SU-DHL-6 (cell line): ENCODE measurements around the gene SLC35C1.
A peak's percentile ranks its signal among the peaks of the same experiment; 100 is the strongest.

Experiments
- H2AFZ ChIP-seq: fragments of 200-600 bp; sonication (generic); 2 replicates; pipeline ENCODE4 v1.6.1; 2014; ENCODE audit warnings: low read depth, mild to moderate bottlenecking, moderate library complexity, mixed read lengths, antibody characterized with exemption, low read length; ENCODE audit not compliant: severe bottlenecking
- H3F3A ChIP-seq: fragments of 200-600 bp; shearing (Covaris generic); 2 replicates; pipeline ENCODE4 v1.6.0; 2016; ENCODE audit warnings: antibody characterized with exemption, mild to moderate bottlenecking; ENCODE audit not compliant: insufficient read depth
- H3K27ac ChIP-seq: fragments of 200-600 bp; sonication (generic); 2 replicates; pipeline ENCODE4 v1.5.1; 2016; ENCODE audit warnings: low read depth, mild to moderate bottlenecking, low read length, moderate library complexity, mixed read lengths
- H3K27me3 ChIP-seq: fragments of 200-600 bp; sonication (generic), shearing (Covaris generic); 2 replicates; pipeline ENCODE4 v1.6.0; 2014; ENCODE audit warnings: mild to moderate bottlenecking, low read length
- H3K36me3 ChIP-seq: fragments of 200-600 bp; sonication (generic); 2 replicates; pipeline ENCODE4 v1.6.1; 2014; ENCODE audit warnings: mild to moderate bottlenecking, low read length, mixed read lengths
- H3K4me2 ChIP-seq: fragments of 300-600, 200-600 bp; shearing (Covaris generic), sonication (generic); 2 replicates; pipeline ENCODE4 v1.6.0; 2014; ENCODE audit warnings: low read length, low read depth, mild to moderate bottlenecking; ENCODE audit not compliant: poor library complexity, severe bottlenecking
- H3K4me3 ChIP-seq: fragments of 200-600 bp; sonication (generic); 2 replicates; pipeline ENCODE4 v1.5.1; 2014; ENCODE audit warnings: antibody characterized with exemption, low read length, mild to moderate bottlenecking, mixed read lengths; ENCODE audit not compliant: insufficient read depth, poor library complexity, severe bottlenecking
- H3K79me2 ChIP-seq: fragments of 200-600 bp; sonication (generic); 2 replicates; pipeline ENCODE4 v1.6.1; 2014; ENCODE audit warnings: mild to moderate bottlenecking, low read length, moderate library complexity; ENCODE audit not compliant: insufficient read depth
- H3K9ac ChIP-seq: fragments of 200-600 bp; sonication (generic); 2 replicates; pipeline ENCODE4 v1.7.0; 2014; ENCODE audit warnings: mild to moderate bottlenecking, low read length
- H3K9me2 ChIP-seq: fragments of 200-600 bp; sonication (generic); replicated peaks from 2 replicates; pipeline ENCODE4 v1.6.1; 2014; ENCODE audit warnings: low read length; ENCODE audit not compliant: insufficient read depth
- H3K9me3 ChIP-seq: fragments of 200-600 bp; sonication (generic); 2 replicates; pipeline ENCODE4 v1.6.1; 2014; ENCODE audit warnings: low read length, mixed read lengths; ENCODE audit not compliant: insufficient read depth
- H4K20me1 ChIP-seq: fragments of 200-600 bp; sonication (generic); 2 replicates; pipeline ENCODE4 v1.6.1; 2014; ENCODE audit warnings: low read depth, mild to moderate bottlenecking, antibody characterized with exemption, low read length, moderate library complexity, mixed read lengths
- CTCF ChIP-seq: fragments of 200-600 bp; sonication (generic); IDR thresholded peaks from one replicate; pipeline ENCODE4 v1.5.1; 2017; ENCODE audit warnings: antibody characterized with exemption, mild to moderate bottlenecking, low read length, moderate library complexity; ENCODE audit not compliant: insufficient read depth, poor library complexity, severe bottlenecking
- EZH2phosphoT487 ChIP-seq: fragments of 200-600 bp; sonication (generic), shearing (Covaris generic); conservative IDR thresholded peaks from 2 replicates; pipeline ENCODE4 v1.6.1; 2018; ENCODE audit warnings: mild to moderate bottlenecking, antibody characterized with exemption, low read length, moderate library complexity, mixed read lengths

The SLC35C1 gene

GRCh38 chr11:45804761-45805304 lies at the start of gene SLC35C1:
SLC35C1 (plus strand) TSS chr11:45805149; CDS start chr11:45805802, 653 bp downstream.
- Histone ChIP-seq H3K9me3 (no peaks in the 10 kb centered on the region), H3K4me2 (peak within 1 kb of the TSS; percentile 99), H3K79me2 (peaks cover 5% of the 10 kb centered on the region; the same call in 1 of the 2 replicates), H3K36me3 (no peaks in the 10 kb centered on the region), H3K27me3 (no peaks in the 10 kb centered on the region), H3F3A (no peaks in the 10 kb centered on the region), H3K9ac (peak within 1 kb of the TSS; percentile 80), H2AFZ (peak within 1 kb of the TSS; percentile 99), H3K9me2 (no peaks in the 10 kb centered on the region), H3K27ac (no peak within 1 kb of the TSS), H4K20me1 (no peaks in the 10 kb centered on the region), H3K4me3 (peak within 1 kb of the TSS; percentile 96)
- TF ChIP-seq EZH2phosphoT487 (no peak), CTCF (no peak)

- no peak overlapping the region for H3K9ac ChIP-seq
- no peaks in the 10 kb centered on the region for H3K27me3 ChIP-seq
Measured at GRCh38 chr11:45755281-45755859, 49.6 kb upstream of the SLC35C1 start.

GRCh38 chr11:45756384-45757010 lies 48.5 kb upstream of the SLC35C1 start:
- no peak for TF ChIP-seq EZH2phosphoT487
- TF ChIP-seq CTCF: no peak
- H3K9ac ChIP-seq: no peak overlapping the region
- H4K20me1 ChIP-seq: no peaks in the 10 kb centered on the region
- H3K36me3 ChIP-seq: no peaks in the 10 kb centered on the region
- H3K27me3 ChIP-seq: no peaks in the 10 kb centered on the region
- no peaks in the 10 kb centered on the region for H3K9me2 ChIP-seq
- no peak overlapping the region for H3K4me2 ChIP-seq
- no peaks in the 10 kb centered on the region for H3K9me3 ChIP-seq
- no peak overlapping the region for H3K27ac ChIP-seq
- no peaks in the 10 kb centered on the region for H3F3A ChIP-seq
- no peaks in the 10 kb centered on the region for H3K79me2 ChIP-seq
- H2AFZ ChIP-seq: no peak overlapping the region
- H3K4me3 ChIP-seq: no peak overlapping the region

More at GRCh38 chr11:45755281-45755859, 49.6 kb upstream of the SLC35C1 start:
- TF ChIP-seq CTCF: no peak
- TF ChIP-seq EZH2phosphoT487: no peak
- Histone ChIP-seq H3K27ac (no peak overlapping the region), H4K20me1 (no peaks in the 10 kb centered on the region), H3K9me2 (no peaks in the 10 kb centered on the region), H3K79me2 (no peaks in the 10 kb centered on the region), H3F3A (no peaks in the 10 kb centered on the region), H3K9me3 (no peaks in the 10 kb centered on the region), H3K4me3 (no peak overlapping the region), H2AFZ (no peak overlapping the region), H3K36me3 (no peaks in the 10 kb centered on the region), H3K4me2 (no peak overlapping the region)
